Small intestine (tissue), 7 donors: ENCODE data around the gene ARHGEF9. TPM values are rescaled to one million over a fixed set of nuclear protein-coding genes. Genes with fewer than 3 reads are reported as not detected.

Experiments
- DNase-seq, 2 donors: peaks; one replicate each; pipeline versions ENCODE4 v3.0.0 to v3.0.0-alpha.2; 2013
- FAIRE-seq: peaks from 2 replicates; lab custom pipeline; 2012; peaks lifted over from hg19 to GRCh38; lab: Jason Lieb, UNC
- H3K27ac ChIP-seq, 3 donors: one replicate each; pipeline ENCODE4 v1.5.1; 2013; ENCODE audit warnings: low read length in 2 of 3, mild to moderate bottlenecking in 2 of 3, control low read depth in 1 of 3, inconsistent platforms in 1 of 3, low read depth in 1 of 3, moderate library complexity in 1 of 3
- H3K27me3 ChIP-seq, 3 donors: one replicate each; pipeline ENCODE4 v1.6.1; 2013; ENCODE audit warnings: low read length in 3 of 3, inconsistent platforms in 1 of 3; ENCODE audit not compliant: control insufficient read depth in 3 of 3, insufficient read depth in 3 of 3
- H3K36me3 ChIP-seq, 3 donors: one replicate each; pipeline ENCODE4 v1.6.1; 2013; ENCODE audit warnings: low read length in 3 of 3, inconsistent platforms in 1 of 3, low read depth in 1 of 3, mild to moderate bottlenecking in 1 of 3, moderate library complexity in 1 of 3; ENCODE audit not compliant: control insufficient read depth in 3 of 3, insufficient read depth in 2 of 3
- H3K4me1 ChIP-seq, 3 donors: one replicate each; pipeline ENCODE4 v1.6.1; 2013; ENCODE audit warnings: low read length in 2 of 3, inconsistent platforms in 1 of 3, low read depth in 1 of 3, mild to moderate bottlenecking in 1 of 3, moderate library complexity in 1 of 3; ENCODE audit not compliant: control insufficient read depth in 3 of 3, insufficient read depth in 2 of 3
- H3K4me3 ChIP-seq, 3 donors: one replicate each; pipeline ENCODE4 v1.5.1; 2013; ENCODE audit warnings: low read length in 3 of 3, control low read depth in 1 of 3, inconsistent platforms in 1 of 3, low read depth in 1 of 3, mild to moderate bottlenecking in 1 of 3, moderate library complexity in 1 of 3
- H3K9me3 ChIP-seq, 2 donors: one replicate each; pipeline ENCODE4 v1.6.1; 2013; ENCODE audit warnings: low read depth in 1 of 2, low read length in 1 of 2; ENCODE audit not compliant: control insufficient read depth in 2 of 2, insufficient read depth in 1 of 2
- WGBS, 3 donors: extraction: QIAGEN DNeasy Blood & Tissue Kit; methylation state at CpG; one replicate each; pipeline ENCODE4 v1.1.7; 2013; 5-methylcytosine and 5-hydroxymethylcytosine counted together
- polyA plus RNA-seq, 4 donors: library from polyadenylated mRNA; stranded (reverse) in 3 of 4; unstranded in 1 of 4; fragments of 200-250 nt in 3 of 4; fragments of 120-200 nt in 1 of 4; gene quantifications; one replicate each; pipeline versions ENCODE4 v1.2.1 to v1.2.3, GENCODE V29; 2013
- donor health status: healthy with polysubstance abuse.
- donor health status: control.
- donor health status: control.
- donor health status: Bipolar disorder and iron deficiency.
- donor health status: healthy.

The ARHGEF9 gene
- polyA plus RNA-seq, 4 donors: 16.5 to 38.9 (median 26.3) TPM

- DNase-seq (peak; percentile 92), FAIRE-seq (no peak)
- Histone ChIP-seq H3K4me3 (peak overlapping the region; percentile 56 to 76 (median 64)), H3K9me3 (no peaks in the 10 kb centered on the region), H3K4me1 (peaks cover 0 to 6% (median 0%) of the 10 kb centered on the region in 3 donors), H3K27me3 (no peaks in the 10 kb centered on the region), H3K27ac (peak overlapping the region; percentile 63 to 95 (median 91)), H3K36me3 (no peaks in the 10 kb centered on the region)
- WGBS, 3 donors: 0 to 35% (median 11%) methylated on average over 29 to 44 of the region's 44 CpGs
Observed at GRCh38 chrX:63754860-63755579, 30.0 kb downstream of the ARHGEF9 start.

GRCh38 chrX:63754136-63754859 lies 30.7 kb downstream of the ARHGEF9 start:
- DNase-seq: peak; percentile 26 to 48
- H3K9me3 ChIP-seq: no peaks in the 10 kb centered on the region
- H3K27me3 ChIP-seq: no peaks in the 10 kb centered on the region
- H3K36me3 ChIP-seq: no peaks in the 10 kb centered on the region
- FAIRE-seq: no peak
- peaks cover 0 to 6% (median 0%) of the 10 kb centered on the region in 3 donors for H3K4me1 ChIP-seq
- H3K27ac ChIP-seq: peak overlapping the region; percentile 63 to 95 (median 91)
- WGBS, 3 donors: 1 to 33% (median 7%) methylated on average over 19 to 25 of the region's 25 CpGs
- peak overlapping the region; percentile 56 to 76 (median 64) for H3K4me3 ChIP-seq

- no peaks in the 10 kb centered on the region for H3K36me3 ChIP-seq
- no peak overlapping the region for H3K4me3 ChIP-seq
- DNase-seq (no peak), FAIRE-seq (no peak)
- peaks cover 0 to 6% (median 0%) of the 10 kb centered on the region in 3 donors for H3K4me1 ChIP-seq
- no peaks in the 10 kb centered on the region for H3K9me3 ChIP-seq
- 49 to 84% (median 82%) methylated on average over 2 of the region's 2 CpGs for WGBS, 3 donors
- no peak overlapping the region for H3K27ac ChIP-seq
- H3K27me3 ChIP-seq: no peaks in the 10 kb centered on the region
Observed at GRCh38 chrX:63751481-63751880, 33.5 kb downstream of the ARHGEF9 start.

- Histone ChIP-seq H3K27ac (no peak overlapping the region), H3K4me3 (no peak overlapping the region), H3K36me3 (no peaks in the 10 kb centered on the region), H3K4me1 (peaks cover 0 to 6% (median 0%) of the 10 kb centered on the region in 3 donors), H3K27me3 (no peaks in the 10 kb centered on the region), H3K9me3 (no peaks in the 10 kb centered on the region)
- DNase-seq (no peak), FAIRE-seq (no peak)
- WGBS, 3 donors: 65 to 90% (median 75%) methylated on average over 3 of the region's 3 CpGs
Observed at GRCh38 chrX:63750811-63751210, 34.2 kb downstream of the ARHGEF9 start.

- H3K27ac ChIP-seq: no peak overlapping the region
- DNase-seq: no peak
- FAIRE-seq: no peak
- no peak overlapping the region for H3K4me3 ChIP-seq
- peaks cover 0 to 3% (median 0%) of the 10 kb centered on the region in 3 donors for H3K4me1 ChIP-seq
- no peaks in the 10 kb centered on the region for H3K9me3 ChIP-seq
- H3K36me3 ChIP-seq: no peaks in the 10 kb centered on the region
- H3K27me3 ChIP-seq: no peaks in the 10 kb centered on the region
- 63 to 83% (median 79%) methylated on average over 2 of the region's 2 CpGs for WGBS, 3 donors
Observed at GRCh38 chrX:63747331-63747730, 37.7 kb downstream of the ARHGEF9 start.

GRCh38 chrX:63746715-63747114 lies 38.3 kb downstream of the ARHGEF9 start:
- Histone ChIP-seq H3K36me3 (no peaks in the 10 kb centered on the region), H3K27ac (no peak overlapping the region), H3K4me1 (peaks cover 0 to 1% (median 0%) of the 10 kb centered on the region in 3 donors), H3K9me3 (no peaks in the 10 kb centered on the region), H3K27me3 (no peaks in the 10 kb centered on the region), H3K4me3 (no peak overlapping the region)
- FAIRE-seq: no peak
- WGBS, 3 donors: 63 to 83% (median 72%) methylated on average over 3 of the region's 3 CpGs
- DNase-seq: no peak

GRCh38 chrX:63746278-63746677 lies 38.7 kb downstream of the ARHGEF9 start:
- Histone ChIP-seq H3K9me3 (no peaks in the 10 kb centered on the region), H3K36me3 (no peaks in the 10 kb centered on the region), H3K4me1 (no peaks in the 10 kb centered on the region), H3K27me3 (no peaks in the 10 kb centered on the region), H3K27ac (peak overlapping the region in 1 of 3 donors; percentile 14), H3K4me3 (no peak overlapping the region)
- DNase-seq (peak in 1 of 2 donors; percentile 38), FAIRE-seq (no peak)
- 68 to 93% (median 72%) methylated on average over 1 of the region's 1 CpG for WGBS, 3 donors

GRCh38 chrX:63744850-63745394 lies 40.1 kb downstream of the ARHGEF9 start:
- H3K27me3 ChIP-seq: no peaks in the 10 kb centered on the region
- no peaks in the 10 kb centered on the region for H3K9me3 ChIP-seq
- H3K36me3 ChIP-seq: no peaks in the 10 kb centered on the region
- H3K27ac ChIP-seq: no peak overlapping the region
- WGBS, 3 donors: 64 to 75% (median 66%) methylated on average over 2 of the region's 2 CpGs
- no peaks in the 10 kb centered on the region for H3K4me1 ChIP-seq
- H3K4me3 ChIP-seq: no peak overlapping the region
- DNase-seq: no peak
- no peak for FAIRE-seq
